NCI-H187 treated with DMSO at 0.1 percent for 48 hours (cell line): ENCODE results near the gene VPS9D1.

Experiments used
- DNase-seq: peaks from one replicate; lab custom pipeline; 2025; lab: John Stamatoyannopoulos, UW

The VPS9D1 gene

GRCh38 chr16:89660146-89660545 lies 60.6 kb downstream of the VPS9D1 start:
- DNase-seq = no peak

GRCh38 chr16:89658221-89658879 lies 62.3 kb downstream of the VPS9D1 start:
- DNase-seq = no peak

GRCh38 chr16:89657442-89658220 lies 63.1 kb downstream of the VPS9D1 start, which contains the start of the genes CHMP1A and SPATA33:
TSS of gene CHMP1A (minus strand) at chr16:89657708. CDS start at chr16:89657588, 120 bp downstream.
TSS of gene SPATA33 (plus strand) at chr16:89657836. CDS start at chr16:89657912, 76 bp downstream.
- no peak for DNase-seq
